Endothelial cell of umbilical vein (primary cell): Measurements from ENCODE around the gene ARPC2. TPM values are rescaled to one million over a fixed set of nuclear protein-coding genes. Genes with fewer than 3 reads are reported as not detected.

ENCODE experiments used
- BruUV-seq: library from RNA; stranded (reverse); fragments of 400-500 nt; replicated peaks from 2 replicates; lab custom pipeline; 2021; lab: Mats Ljungman, UMichigan
- CTCF ChIA-PET: fragments of 300-600, 350-600 bp; sonication (Branson Sonifier 250); formaldehyde crosslinking; loops from one replicate; lab custom pipeline; 2021; ENCODE audit warnings: antibody characterized with exemption, inconsistent platforms; lab: Charles Lee
- POLR2A ChIA-PET: fragments of 300-600, 350-600 bp; sonication (Branson Sonifier 250); formaldehyde crosslinking; loops from one replicate; lab custom pipeline; 2021; ENCODE audit warnings: antibody characterized with exemption, inconsistent platforms; lab: Charles Lee
- DNase-seq: peaks from one replicate; pipeline ENCODE4 v3.0.0-alpha.2; 2011; ENCODE audit warnings: low read depth, low spot score
- FAIRE-seq: peaks from 2 replicates; lab custom pipeline; 2011; peaks lifted over from hg19 to GRCh38; lab: Jason Lieb, UNC
- H2AFZ ChIP-seq: 2 replicates; pipeline ENCODE4 v1.6.0; 2012; ENCODE audit warnings: low read depth, low read length, control low read depth, inconsistent platforms
- H3K27ac ChIP-seq: 2 replicates; pipeline ENCODE4 v1.5.1; 2011; ENCODE audit warnings: low read depth, mild to moderate bottlenecking, control low read depth, low read length, moderate library complexity; ENCODE audit not compliant: insufficient read depth
- H3K27me3 ChIP-seq, 2 experiments: 2 replicates each; pipeline versions ENCODE4 v1.6.0 to v1.6.1; 2011; ENCODE audit warnings: low read length in 2 of 2, mixed read lengths in 1 of 2; ENCODE audit not compliant: control insufficient read depth in 2 of 2, insufficient read depth in 2 of 2
- H3K36me3 ChIP-seq, 2 experiments: 2 replicates in 1 of 2; 3 replicates in 1 of 2; pipeline ENCODE4 v1.5.1; 2011; ENCODE audit warnings: low read length in 2 of 2, mild to moderate bottlenecking in 1 of 2, moderate library complexity in 1 of 2; ENCODE audit not compliant: control insufficient read depth in 2 of 2, insufficient read depth in 2 of 2; ENCODE audit errors: extremely low read depth in 1 of 2
- H3K4me1 ChIP-seq: 3 replicates; pipeline ENCODE4 v1.5.1; 2011; ENCODE audit warnings: mild to moderate bottlenecking, low read length; ENCODE audit not compliant: control insufficient read depth, insufficient read depth; ENCODE audit errors: extremely low read depth
- H3K4me2 ChIP-seq: 2 replicates; pipeline ENCODE4 v1.6.1; 2011; ENCODE audit warnings: low read length, control low read depth, mixed read lengths; ENCODE audit not compliant: insufficient read depth
- H3K4me3 ChIP-seq, 3 experiments: fragments of 200-600 bp in 1 of 3; sonication (generic), shearing (Covaris generic) in 1 of 3; replicated peaks in 1 of 3; 2 replicates each; pipeline ENCODE4 v1.5.1; 2011 to 2016; ENCODE audit warnings: control low read depth in 3 of 3, low read length in 3 of 3, mild to moderate bottlenecking in 2 of 3, inconsistent platforms in 1 of 3, low read depth in 1 of 3, moderate library complexity in 1 of 3; ENCODE audit not compliant: insufficient read depth in 1 of 3
- H3K79me2 ChIP-seq: 2 replicates; pipeline ENCODE4 v1.6.0; 2012; ENCODE audit warnings: low read length, inconsistent platforms; ENCODE audit not compliant: control insufficient read depth, insufficient read depth
- H3K9ac ChIP-seq: replicated peaks from 2 replicates; pipeline ENCODE3; 2011; ENCODE audit warnings: low read length, control low read depth; ENCODE audit not compliant: insufficient read depth; ENCODE audit errors: extremely low read depth
- H3K9me1 ChIP-seq: replicated peaks from 3 replicates; pipeline ENCODE4 v1.6.0; 2011; ENCODE audit warnings: mild to moderate bottlenecking, low read length; ENCODE audit not compliant: control insufficient read depth, insufficient read depth; ENCODE audit errors: extremely low read depth
- H3K9me3 ChIP-seq: replicated peaks from 2 replicates; pipeline ENCODE4 v1.5.1; 2012; ENCODE audit warnings: low read length, inconsistent platforms; ENCODE audit not compliant: control insufficient read depth, insufficient read depth
- H4K20me1 ChIP-seq: replicated peaks from 2 replicates; pipeline ENCODE3; 2011; ENCODE audit warnings: mild to moderate bottlenecking, low read length; ENCODE audit not compliant: control insufficient read depth, insufficient read depth; ENCODE audit errors: extremely low read depth
- CTCF ChIP-seq, 2 donors: IDR thresholded peaks; 1 replicate in 1 of 2; 2 replicates in 1 of 2; pipeline ENCODE4 v1.5.1; 2011; ENCODE audit warnings: low read length in 2 of 2, mild to moderate bottlenecking in 2 of 2, moderate library complexity in 2 of 2, control low read depth in 1 of 2, inconsistent platforms in 1 of 2, low read depth in 1 of 2; ENCODE audit not compliant: insufficient read depth in 1 of 2; ENCODE audit errors: extremely low read depth in 1 of 2
- EZH2 ChIP-seq: IDR thresholded peaks from 2 replicates; pipeline ENCODE4 v1.6.1; 2012; ENCODE audit warnings: borderline replicate concordance, low read depth, mild to moderate bottlenecking, moderate library complexity, low read length, inconsistent platforms; ENCODE audit not compliant: severe bottlenecking
- FOS ChIP-seq: IDR thresholded peaks from 2 replicates; pipeline ENCODE4 v1.6.1; 2011; ENCODE audit warnings: mild to moderate bottlenecking, low read length, moderate library complexity, borderline replicate concordance; ENCODE audit not compliant: insufficient read depth
- GATA2 ChIP-seq: IDR thresholded peaks from 2 replicates; pipeline ENCODE4 v1.7.0; 2011; ENCODE audit warnings: low read depth, mild to moderate bottlenecking, moderate library complexity, mixed read lengths, low read length; ENCODE audit not compliant: insufficient read length, insufficient read depth
- JUN ChIP-seq: IDR thresholded peaks from 2 replicates; pipeline ENCODE4 v1.6.1; 2011; ENCODE audit warnings: borderline replicate concordance, low read depth; ENCODE audit not compliant: insufficient read length, insufficient read depth
- MAX ChIP-seq: IDR thresholded peaks from 2 replicates; pipeline ENCODE4 v1.6.1; 2011; ENCODE audit not compliant: insufficient read depth, insufficient read length
- MYC ChIP-seq: IDR thresholded peaks from one replicate; pipeline ENCODE4 v1.6.1; 2011; ENCODE audit warnings: mild to moderate bottlenecking, low read depth, low read length
- POLR2A ChIP-seq: IDR thresholded peaks from 2 replicates; pipeline ENCODE4 v1.6.1; 2012; ENCODE audit warnings: low read depth, mild to moderate bottlenecking, control low read depth, low read length
- POLR2AphosphoS5 ChIP-seq: IDR thresholded peaks from 2 replicates; pipeline ENCODE4 v1.6.1; 2012; ENCODE audit warnings: low read depth, mild to moderate bottlenecking, control low read depth, low read length, moderate library complexity; ENCODE audit not compliant: insufficient read depth
- dilution Hi-C: fragments of 300-500 bp; cut with MboI; formaldehyde crosslinking; loops from one replicate; pipeline ENCODE4 v1.15.0; 2019; ENCODE audit warnings: low sequenced_read_pairs; ENCODE audit not compliant: extremely low pct_ligation_motif_present
- intact Hi-C: fragments of 100-400 bp; cut with micrococcal nuclease; formaldehyde crosslinking; loops from one replicate; pipeline ENCODE4 v1.10.0; 2022
- polyA plus RNA-seq, 4 experiments: library from polyadenylated mRNA; depleted of rRNA in 3 of 4; stranded (reverse) in 3 of 4; unstranded in 1 of 4; fragments of >200 nt; gene quantifications; 2 replicates each; pipeline versions ENCODE4 v1.2.1 to v1.2.3, GENCODE V29; 2011 to 2012; ENCODE audit warnings: missing spikeins in 1 of 4
- total RNA-seq: library from RNA; stranded (reverse); gene quantifications from 2 replicates; pipeline ENCODE4 v1.2.3, GENCODE V29; 2021

ARPC2 gene
- total and polyA plus RNA-seq, 2 donors (not counting 3 experiments of a cell fraction or from before 2014, with no cell fraction given), result 417 to 455 TPM

- CTCF ChIA-PET, result interaction anchor here (0.9 to 1.5 kb wide), 4 partner anchors 10 to 43 kb away, joined by 3 to 7 read pairs (median 3); no protein-coding TSS in a partner anchor
- Histone ChIP-seq H3K36me3 (peaks cover 31 to 37% of the 10 kb centered on the region in 2 experiments), H3K79me2 (peaks cover 56% of the 10 kb centered on the region), H2AFZ (no peak overlapping the region), H3K9me3 (no peaks in the 10 kb centered on the region), H3K4me3 (no peak overlapping the region), H3K27me3 (no peaks in the 10 kb centered on the region), H3K9ac (no peak overlapping the region), H4K20me1 (no peaks in the 10 kb centered on the region), H3K9me1 (no peaks in the 10 kb centered on the region), H3K4me1 (peaks cover 31% of the 10 kb centered on the region), H3K27ac (no peak overlapping the region), H3K4me2 (no peak overlapping the region)
- no peak for DNase-seq
- dilution Hi-C loops (no loop called here), intact Hi-C loops (loop anchor here (1.0 kb wide), 1 partner anchor 26 kb away; no protein-coding TSS in a partner anchor)
- POLR2A ChIA-PET, result no interaction called here
- TF ChIP-seq POLR2AphosphoS5 (no peak), CTCF (IDR thresholded peaks at IDR 0.05; ENCODE audit: extremely low read depth in 1 of 2, insufficient read depth in 1 of 2, low read depth in 1 of 2, low read length in 2 of 2) (no peak), GATA2 (no peak), POLR2A (no peak)
- FAIRE-seq, result no peak
- no TSS peak for BruUV-seq
Measured at GRCh38 chr2:218230882-218231281, 13.9 kb downstream of the ARPC2 start.

- Histone ChIP-seq H3K4me3 (no peak overlapping the region), H4K20me1 (no peaks in the 10 kb centered on the region), H3K9me3 (no peaks in the 10 kb centered on the region), H3K9ac (no peak overlapping the region), H3K4me2 (no peak overlapping the region), H3K27ac (no peak overlapping the region), H3K4me1 (peaks cover 22% of the 10 kb centered on the region), H3K9me1 (no peaks in the 10 kb centered on the region), H3K36me3 (peaks cover 34 to 35% of the 10 kb centered on the region in 2 experiments), H3K79me2 (peaks cover 44% of the 10 kb centered on the region), H3K27me3 (no peaks in the 10 kb centered on the region), H2AFZ (no peak overlapping the region)
- dilution Hi-C loops (no loop called here), intact Hi-C loops (no loop called here)
- FAIRE-seq (no peak), DNase-seq (no peak)
- POLR2A ChIA-PET, result no interaction called here
- TF ChIP-seq MAX, result no peak
- TF ChIP-seq CTCF (IDR thresholded peaks at IDR 0.05; ENCODE audit: extremely low read depth in 1 of 2, insufficient read depth in 1 of 2, low read depth in 1 of 2, low read length in 2 of 2), result no peak
- no peak for TF ChIP-seq FOS
- no peak for TF ChIP-seq MYC
- no peak for TF ChIP-seq EZH2
- no peak for TF ChIP-seq POLR2AphosphoS5
- TF ChIP-seq POLR2A, result no peak
- TF ChIP-seq GATA2, result no peak
- TF ChIP-seq JUN, result no peak
- CTCF ChIA-PET, result no interaction called here
- BruUV-seq, result no TSS peak
Measured at GRCh38 chr2:218233543-218233942, 16.6 kb downstream of the ARPC2 start.
